GM19463 (cell line): ENCODE results near the gene PANK4.
"Not testable (repeated sequence)": the region's sequence is repeated elsewhere in the genome, so short reads cannot be mapped to it uniquely, and the experiment has no call there.

Experiments
- ATAC-seq: cut with Tn5 transposase; IDR thresholded peaks from one replicate; pipeline ENCODE4 v1.9.1; 2021; ENCODE audit warnings: mild to moderate bottlenecking, moderate library complexity; ENCODE audit not compliant: unreplicated experiment

The PANK4 gene

GRCh38 chr1:2559509-2560298, 33.3 kb upstream of the PANK4 start:
- ATAC-seq = no peak

- no peak for ATAC-seq
Measured at GRCh38 chr1:2558861-2559260, 32.5 kb upstream of the PANK4 start.

GRCh38 chr1:2558420-2558819, 32.0 kb upstream of the PANK4 start:
- no peak for ATAC-seq

- no peak for ATAC-seq
Measured at GRCh38 chr1:2557482-2558400, 31.3 kb upstream of the PANK4 start.

- ATAC-seq = no peak
Measured at GRCh38 chr1:2556678-2557481, 30.5 kb upstream of the PANK4 start.

GRCh38 chr1:2556277-2556677, 29.9 kb upstream of the PANK4 start, which contains the start of gene TNFRSF14:
TNFRSF14 (plus strand) TSS chr1:2556371; CDS start chr1:2556665, 294 bp downstream.
- no peak for ATAC-seq

- no peak for ATAC-seq
Measured at GRCh38 chr1:2555634-2556276, 29.4 kb upstream of the PANK4 start.

GRCh38 chr1:2554621-2555387, 28.4 kb upstream of the PANK4 start:
- no peak for ATAC-seq

- no peak for ATAC-seq
Measured at GRCh38 chr1:2553871-2554620, 27.6 kb upstream of the PANK4 start.

GRCh38 chr1:2553076-2553475, 26.7 kb upstream of the PANK4 start:
- not testable (repeated sequence) for ATAC-seq

- no peak for ATAC-seq
Measured at GRCh38 chr1:2552189-2552588, 25.8 kb upstream of the PANK4 start.

- not testable (repeated sequence) for ATAC-seq
Measured at GRCh38 chr1:2551544-2551943, 25.1 kb upstream of the PANK4 start.

- not testable (repeated sequence) for ATAC-seq
Measured at GRCh38 chr1:2550309-2550861, 24.0 kb upstream of the PANK4 start.

GRCh38 chr1:2549367-2550029, 23.1 kb upstream of the PANK4 start:
- ATAC-seq = not testable (repeated sequence)

GRCh38 chr1:2548068-2548589, 21.7 kb upstream of the PANK4 start:
- no peak for ATAC-seq

- no peak for ATAC-seq
Measured at GRCh38 chr1:2547210-2548067, 21.0 kb upstream of the PANK4 start.
